GM12878 (cell line): ENCODE results near the gene HNRNPU. TPM values are rescaled to one million over a fixed set of nuclear protein-coding genes. Genes with fewer than 3 reads are reported as not detected.

Experiments used
- ATAC-seq: fragments of 200-7000 bp; cut with Tn5 transposase; 3 replicates; pipeline ENCODE4 v1.9.1; 2020; ENCODE audit warnings: mild to moderate bottlenecking, moderate library complexity
- BruUV-seq: library from RNA; stranded (reverse); fragments of 400-500 nt; replicated peaks from 2 replicates; lab custom pipeline; 2021; lab: Mats Ljungman, UMichigan
- CTCF ChIA-PET: fragments of 300-600 bp; sonication (Branson Sonifier 250); formaldehyde crosslinking; extraction: SDS; loops from one replicate; lab custom pipeline; 2021; ENCODE audit warnings: inconsistent platforms; lab: Yijun Ruan, JAX
- POLR2A ChIA-PET: fragments of 350-600 bp; formaldehyde crosslinking; extraction: SDS; loops from one replicate; lab custom pipeline; 2021; ENCODE audit warnings: inconsistent platforms; lab: Charles Lee
- RAD21 ChIA-PET: fragments of 300-600 bp; sonication (Branson Sonifier 250); formaldehyde crosslinking; loops from one replicate; lab custom pipeline; 2023; ENCODE audit warnings: antibody characterized with exemption; ENCODE audit not compliant: unreplicated experiment; lab: Charles Lee
- SMC1A ChIA-PET: fragments of 300-600 bp; sonication (Branson Sonifier 250); formaldehyde crosslinking; loops from one replicate; lab custom pipeline; 2023; ENCODE audit not compliant: unreplicated experiment, uncharacterized antibody; lab: Charles Lee
- DNase-seq: peaks from one replicate; pipeline ENCODE4 v3.0.0-alpha.2; 2011; ENCODE audit warnings: low read depth, low spot score
- FAIRE-seq: peaks from 3 replicates; lab custom pipeline; 2011; peaks lifted over from hg19 to GRCh38; lab: Jason Lieb, UNC
- H2AFZ ChIP-seq: 2 replicates; pipeline ENCODE4 v1.6.0; 2011; ENCODE audit warnings: low read depth, low read length, control low read depth; ENCODE audit not compliant: control insufficient read depth
- H3K27ac ChIP-seq: 2 replicates; pipeline ENCODE4 v1.5.1; 2011; ENCODE audit warnings: control low read depth; ENCODE audit not compliant: control insufficient read depth, insufficient read depth
- H3K27me3 ChIP-seq, 2 experiments: replicated peaks in 1 of 2; 2 replicates each; pipeline versions ENCODE4 v1.6.0 to v1.6.1; 2011; ENCODE audit warnings: low read length in 1 of 2; ENCODE audit not compliant: control insufficient read depth in 2 of 2, insufficient read depth in 2 of 2
- H3K36me3 ChIP-seq, 2 experiments: 2 replicates each; pipeline ENCODE4 v1.5.1; 2011; ENCODE audit warnings: low read length in 1 of 2; ENCODE audit not compliant: control insufficient read depth in 2 of 2, insufficient read depth in 2 of 2
- H3K4me1 ChIP-seq: 2 replicates; pipeline ENCODE4 v1.6.1; 2011; ENCODE audit warnings: mild to moderate bottlenecking, low read length, moderate library complexity, mixed read lengths; ENCODE audit not compliant: control insufficient read depth, insufficient read depth
- H3K4me2 ChIP-seq: 2 replicates; pipeline ENCODE4 v1.6.0; 2011; ENCODE audit warnings: control low read depth; ENCODE audit not compliant: control insufficient read depth, insufficient read depth
- H3K4me3 ChIP-seq: fragments of 200-600 bp; sonication (generic); 2 replicates; pipeline ENCODE4 v1.5.1; 2016
- H3K79me2 ChIP-seq: 2 replicates; pipeline ENCODE4 v1.6.0; 2011; ENCODE audit warnings: low read length; ENCODE audit not compliant: control insufficient read depth, insufficient read depth
- H3K9ac ChIP-seq: 2 replicates; pipeline ENCODE4 v1.8.0; 2011; ENCODE audit warnings: low read length, control low read depth, mixed read lengths; ENCODE audit not compliant: control insufficient read depth, insufficient read depth
- H3K9me3 ChIP-seq: replicated peaks from 3 replicates; pipeline ENCODE4 v1.5.1; 2011; ENCODE audit warnings: mild to moderate bottlenecking, low read length; ENCODE audit not compliant: control insufficient read depth, insufficient read depth
- H4K20me1 ChIP-seq: 2 replicates; pipeline ENCODE4 v1.6.0; 2011; ENCODE audit not compliant: control insufficient read depth, insufficient read depth
- BHLHE40 ChIP-seq, 2 experiments: fragments of 450-650 bp in 1 of 2; IDR thresholded peaks; 2 replicates each; pipeline ENCODE4 v1.6.1; 2011 to 2017; ENCODE audit warnings: low read depth in 2 of 2, borderline replicate concordance in 1 of 2, improper control_type of control experiment in 1 of 2, low read length in 1 of 2, mild to moderate bottlenecking in 1 of 2
- BMI1 ChIP-seq: fragments of 450-650 bp; IDR thresholded peaks from 2 replicates; pipeline ENCODE4 v1.6.1; 2016; ENCODE audit warnings: mild to moderate bottlenecking, moderate library complexity, borderline replicate concordance
- EGR1 ChIP-seq, 2 experiments: IDR thresholded peaks; 1 replicate in 1 of 2; 2 replicates in 1 of 2; pipeline ENCODE4 v1.6.1; 2011 to 2012; ENCODE audit warnings: low read depth in 2 of 2, low read length in 2 of 2, borderline replicate concordance in 1 of 2, mild to moderate bottlenecking in 1 of 2, moderate library complexity in 1 of 2
- NBN ChIP-seq: fragments of 450-650 bp; IDR thresholded peaks from 2 replicates; pipeline ENCODE4 v1.6.1; 2016
- POLR2A ChIP-seq: IDR thresholded peaks from 2 replicates; pipeline ENCODE4 v1.6.1; 2011; ENCODE audit warnings: low read depth, mild to moderate bottlenecking, low read length
- POU2F2 ChIP-seq: IDR thresholded peaks from 3 replicates; pipeline ENCODE4 v1.6.1; 2011; ENCODE audit warnings: low read depth, mild to moderate bottlenecking, low read length, borderline replicate concordance
- TCF7 ChIP-seq: IDR thresholded peaks from 2 replicates; pipeline ENCODE4 v1.6.1; 2014; ENCODE audit warnings: antibody characterized with exemption, borderline replicate concordance
- ZSCAN29 ChIP-seq: fragments of 450-650 bp; IDR thresholded peaks from 2 replicates; pipeline ENCODE4 v1.6.1; 2017; ENCODE audit warnings: mild to moderate bottlenecking, moderate library complexity
- WGBS: methylation state at CpG from one replicate; pipeline ENCODE4 v1.1.6; 2016; ENCODE audit warnings: low lambda C conversion rate; ENCODE audit not compliant: insufficient replicate concordance, insufficient coverage; ENCODE audit errors: missing lambda C conversion rate; 5-methylcytosine and 5-hydroxymethylcytosine counted together
- in situ Hi-C: fragments of 300-500 bp; cut with MboI; formaldehyde crosslinking; loops from 9 replicates; pipeline ENCODE4 v1.14.3; 2018; ENCODE audit warnings: mixed read lengths
- intact Hi-C: fragments of 100-400 bp; cut with micrococcal nuclease; formaldehyde crosslinking; loops from one replicate; pipeline ENCODE4 v1.14.2; 2022; ENCODE audit not compliant: unreplicated experiment
- polyA plus RNA-seq, 11 experiments: library from polyadenylated mRNA; depleted of rRNA in 4 of 11; unstranded in 6 of 11; stranded (reverse) in 5 of 11; fragments of >200 nt; fragmentation: Nextera tagmentation in 4 of 11; fragmentation: Illumina TruSeq in 1 of 11; extraction: Ambion mirVana in 4 of 11; extraction: Trizol in 1 of 11; gene quantifications; 1 replicate in 1 of 11; 2 replicates in 10 of 11; pipeline versions ENCODE4 v1.2.1 to v1.2.3, GENCODE V29; 2011 to 2016; ENCODE audit warnings: inconsistent platforms in 2 of 11, missing spikeins in 2 of 11, low read depth in 1 of 11
- total RNA-seq, 4 experiments: library from RNA; depleted of rRNA in 3 of 4; stranded (reverse); fragments of >200 nt in 3 of 4; fragmentation: Illumina TruSeq in 1 of 4; extraction: Trizol in 1 of 4; gene quantifications; 2 replicates each; pipeline versions ENCODE4 v1.2.1 to v1.2.3, GENCODE V29; 2013 to 2021
- TF ChIP-seq, protein P1 (sequence below): fragments of 450-650 bp; formaldehyde crosslinking; IDR thresholded peaks from 2 replicates; pipeline ENCODE4 v1.4.0; 2022; ENCODE audit warnings: mild to moderate bottlenecking, moderate library complexity
- TF ChIP-seq, protein P2 (sequence below): fragments of 450-650 bp; IDR thresholded peaks from 2 replicates; pipeline ENCODE4 v1.6.1; 2018; ENCODE audit warnings: mild to moderate bottlenecking, low read depth, moderate library complexity; ENCODE audit not compliant: partially characterized antibody
- TF ChIP-seq, protein P3 (sequence below): fragments of 450-650 bp; IDR thresholded peaks from 2 replicates; pipeline ENCODE4 v1.6.1; 2018; ENCODE audit warnings: borderline replicate concordance, mild to moderate bottlenecking; ENCODE audit not compliant: partially characterized antibody
- TF ChIP-seq, protein P4 (sequence below): IDR thresholded peaks from 2 replicates; pipeline ENCODE4 v1.6.1; 2012; ENCODE audit warnings: low read length, inconsistent platforms

The HNRNPU gene
- total and polyA plus RNA-seq, 10 of the 15 experiments (the other 5 are each of a cell fraction or from before 2014, with no cell fraction given) = 163 to 569 (median 420) TPM

DNA sequence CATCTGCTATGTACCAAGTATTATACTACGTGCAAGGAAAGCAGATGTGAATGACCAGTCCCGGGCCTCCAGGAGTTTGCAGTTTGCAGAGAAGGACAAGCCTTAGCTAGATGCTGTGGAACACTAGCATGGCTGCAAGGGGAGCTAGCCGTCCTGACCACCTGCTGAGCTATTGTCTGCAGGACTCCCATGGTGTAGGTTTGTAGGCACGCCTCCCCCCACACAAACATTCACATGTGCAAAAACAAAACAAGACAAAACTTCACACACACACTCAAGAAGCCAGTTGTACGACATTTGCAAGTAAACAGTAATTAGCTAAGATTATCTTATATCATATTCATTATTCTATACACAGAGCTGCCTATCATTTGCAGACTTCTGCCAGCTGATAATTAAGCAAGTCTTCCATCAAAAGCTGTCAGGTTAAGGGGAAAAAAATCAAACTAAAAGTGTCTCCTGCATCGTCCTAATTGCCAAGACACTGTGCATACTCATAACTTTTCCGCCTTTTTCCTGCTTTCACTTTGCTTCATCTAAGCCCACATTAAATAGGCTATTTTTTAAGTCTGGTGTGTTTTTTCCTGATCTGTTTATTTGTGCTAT lies 10.7 kb upstream of the HNRNPU start:
- POLR2A ChIA-PET = interaction anchor here (1.1 kb wide), 1 partner anchor 12 kb away, joined by 3 read pairs; no protein-coding TSS in a partner anchor
- Histone ChIP-seq H2AFZ (no peak overlapping the region), H3K4me1 (no peaks in the 10 kb centered on the region), H3K4me3 (no peak overlapping the region), H4K20me1 (no peaks in the 10 kb centered on the region), H3K36me3 (no peaks in the 10 kb centered on the region), H3K27me3 (no peaks in the 10 kb centered on the region), H3K4me2 (no peak overlapping the region), H3K9ac (no peak overlapping the region), H3K9me3 (no peaks in the 10 kb centered on the region), H3K27ac (no peak overlapping the region), H3K79me2 (no peaks in the 10 kb centered on the region)
- CTCF ChIA-PET = interaction anchor here (0.6 to 1.9 kb wide), 2 partner anchors 44 to 167 kb away, joined by 3 to 6 read pairs; no protein-coding TSS in a partner anchor
- RAD21 ChIA-PET = no interaction called here
- no peak for FAIRE-seq
- intact Hi-C loops (no loop called here), in situ Hi-C loops (no loop called here)
- no peak for ATAC-seq
- SMC1A ChIA-PET = interaction anchor here (0.8 to 1.3 kb wide), 5 partner anchors 9 to 167 kb away, joined by 3 to 5 read pairs (median 4); partner anchors contain the start of gene HNRNPU
- 32% methylated on average over 7 of the region's 7 CpGs for WGBS
- no peak for DNase-seq
- no TSS peak for BruUV-seq
- TF ChIP-seq BHLHE40 (IDR thresholded peaks at IDR 0.05; ENCODE audit: borderline replicate concordance in 1 of 2, low read depth in 2 of 2, low read length in 1 of 2) (no peak), TCF7 (no peak), EGR1 (IDR thresholded peaks at IDR 0.05; ENCODE audit: borderline replicate concordance in 1 of 2, low read depth in 2 of 2, low read length in 2 of 2) (no peak), ZSCAN29 (no peak), POLR2A (no peak), POU2F2 (no peak), NBN (no peak), BMI1 (no peak)
- TF ChIP-seq, protein P1, sequence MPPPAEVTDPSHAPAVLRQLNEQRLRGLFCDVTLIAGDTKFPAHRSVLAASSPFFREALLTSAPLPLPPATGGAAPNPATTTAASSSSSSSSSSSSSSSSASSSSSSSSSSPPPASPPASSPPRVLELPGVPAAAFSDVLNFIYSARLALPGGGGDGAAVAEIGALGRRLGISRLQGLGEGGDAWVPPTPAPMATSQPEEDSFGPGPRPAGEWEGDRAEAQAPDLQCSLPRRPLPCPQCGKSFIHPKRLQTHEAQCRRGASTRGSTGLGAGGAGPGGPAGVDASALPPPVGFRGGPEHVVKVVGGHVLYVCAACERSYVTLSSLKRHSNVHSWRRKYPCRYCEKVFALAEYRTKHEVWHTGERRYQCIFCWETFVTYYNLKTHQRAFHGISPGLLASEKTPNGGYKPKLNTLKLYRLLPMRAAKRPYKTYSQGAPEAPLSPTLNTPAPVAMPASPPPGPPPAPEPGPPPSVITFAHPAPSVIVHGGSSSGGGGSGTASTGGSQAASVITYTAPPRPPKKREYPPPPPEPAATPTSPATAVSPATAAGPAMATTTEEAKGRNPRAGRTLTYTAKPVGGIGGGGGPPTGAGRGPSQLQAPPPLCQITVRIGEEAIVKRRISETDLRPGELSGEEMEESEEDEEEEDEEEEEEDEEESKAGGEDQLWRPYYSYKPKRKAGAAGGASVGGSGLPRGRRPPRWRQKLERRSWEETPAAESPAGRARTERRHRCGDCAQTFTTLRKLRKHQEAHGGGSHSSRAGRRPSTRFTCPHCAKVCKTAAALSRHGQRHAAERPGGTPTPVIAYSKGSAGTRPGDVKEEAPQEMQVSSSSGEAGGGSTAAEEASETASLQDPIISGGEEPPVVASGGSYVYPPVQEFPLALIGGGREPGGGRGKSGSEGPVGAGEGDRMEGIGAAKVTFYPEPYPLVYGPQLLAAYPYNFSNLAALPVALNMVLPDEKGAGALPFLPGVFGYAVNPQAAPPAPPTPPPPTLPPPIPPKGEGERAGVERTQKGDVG (CRISPR knock-in tag) = no peak
- TF ChIP-seq, protein P2, sequence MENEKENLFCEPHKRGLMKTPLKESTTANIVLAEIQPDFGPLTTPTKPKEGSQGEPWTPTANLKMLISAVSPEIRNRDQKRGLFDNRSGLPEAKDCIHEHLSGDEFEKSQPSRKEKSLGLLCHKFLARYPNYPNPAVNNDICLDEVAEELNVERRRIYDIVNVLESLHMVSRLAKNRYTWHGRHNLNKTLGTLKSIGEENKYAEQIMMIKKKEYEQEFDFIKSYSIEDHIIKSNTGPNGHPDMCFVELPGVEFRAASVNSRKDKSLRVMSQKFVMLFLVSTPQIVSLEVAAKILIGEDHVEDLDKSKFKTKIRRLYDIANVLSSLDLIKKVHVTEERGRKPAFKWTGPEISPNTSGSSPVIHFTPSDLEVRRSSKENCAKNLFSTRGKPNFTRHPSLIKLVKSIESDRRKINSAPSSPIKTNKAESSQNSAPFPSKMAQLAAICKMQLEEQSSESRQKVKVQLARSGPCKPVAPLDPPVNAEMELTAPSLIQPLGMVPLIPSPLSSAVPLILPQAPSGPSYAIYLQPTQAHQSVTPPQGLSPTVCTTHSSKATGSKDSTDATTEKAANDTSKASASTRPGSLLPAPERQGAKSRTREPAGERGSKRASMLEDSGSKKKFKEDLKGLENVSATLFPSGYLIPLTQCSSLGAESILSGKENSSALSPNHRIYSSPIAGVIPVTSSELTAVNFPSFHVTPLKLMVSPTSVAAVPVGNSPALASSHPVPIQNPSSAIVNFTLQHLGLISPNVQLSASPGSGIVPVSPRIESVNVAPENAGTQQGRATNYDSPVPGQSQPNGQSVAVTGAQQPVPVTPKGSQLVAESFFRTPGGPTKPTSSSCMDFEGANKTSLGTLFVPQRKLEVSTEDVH = no peak
- TF ChIP-seq, protein P3, sequence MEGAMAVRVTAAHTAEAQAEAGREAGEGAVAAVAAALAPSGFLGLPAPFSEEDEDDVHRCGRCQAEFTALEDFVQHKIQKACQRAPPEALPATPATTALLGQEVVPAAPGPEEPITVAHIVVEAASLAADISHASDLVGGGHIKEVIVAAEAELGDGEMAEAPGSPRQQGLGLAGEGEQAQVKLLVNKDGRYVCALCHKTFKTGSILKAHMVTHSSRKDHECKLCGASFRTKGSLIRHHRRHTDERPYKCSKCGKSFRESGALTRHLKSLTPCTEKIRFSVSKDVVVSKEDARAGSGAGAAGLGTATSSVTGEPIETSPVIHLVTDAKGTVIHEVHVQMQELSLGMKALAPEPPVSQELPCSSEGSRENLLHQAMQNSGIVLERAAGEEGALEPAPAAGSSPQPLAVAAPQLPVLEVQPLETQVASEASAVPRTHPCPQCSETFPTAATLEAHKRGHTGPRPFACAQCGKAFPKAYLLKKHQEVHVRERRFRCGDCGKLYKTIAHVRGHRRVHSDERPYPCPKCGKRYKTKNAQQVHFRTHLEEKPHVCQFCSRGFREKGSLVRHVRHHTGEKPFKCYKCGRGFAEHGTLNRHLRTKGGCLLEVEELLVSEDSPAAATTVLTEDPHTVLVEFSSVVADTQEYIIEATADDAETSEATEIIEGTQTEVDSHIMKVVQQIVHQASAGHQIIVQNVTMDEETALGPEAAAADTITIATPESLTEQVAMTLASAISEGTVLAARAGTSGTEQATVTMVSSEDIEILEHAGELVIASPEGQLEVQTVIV = no peak
- TF ChIP-seq, protein P4, sequence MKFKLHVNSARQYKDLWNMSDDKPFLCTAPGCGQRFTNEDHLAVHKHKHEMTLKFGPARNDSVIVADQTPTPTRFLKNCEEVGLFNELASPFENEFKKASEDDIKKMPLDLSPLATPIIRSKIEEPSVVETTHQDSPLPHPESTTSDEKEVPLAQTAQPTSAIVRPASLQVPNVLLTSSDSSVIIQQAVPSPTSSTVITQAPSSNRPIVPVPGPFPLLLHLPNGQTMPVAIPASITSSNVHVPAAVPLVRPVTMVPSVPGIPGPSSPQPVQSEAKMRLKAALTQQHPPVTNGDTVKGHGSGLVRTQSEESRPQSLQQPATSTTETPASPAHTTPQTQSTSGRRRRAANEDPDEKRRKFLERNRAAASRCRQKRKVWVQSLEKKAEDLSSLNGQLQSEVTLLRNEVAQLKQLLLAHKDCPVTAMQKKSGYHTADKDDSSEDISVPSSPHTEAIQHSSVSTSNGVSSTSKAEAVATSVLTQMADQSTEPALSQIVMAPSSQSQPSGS = no peak
